Panc1 (cell line): ENCODE data around the gene COL13A1. TPM values are rescaled to one million over a fixed set of nuclear protein-coding genes. Genes with fewer than 3 reads are reported as not detected.

Experiments
- ATAC-seq: fragments of 200-7000 bp; cut with Tn5 transposase; 2 replicates; pipeline ENCODE4 v1.9.1; 2020; ENCODE audit warnings: mild to moderate bottlenecking, moderate library complexity
- BruUV-seq: library from RNA; stranded (reverse); fragments of 400-500 nt; replicated peaks from 2 replicates; lab custom pipeline; 2021; lab: Mats Ljungman, UMichigan
- CTCF ChIA-PET: fragments of 300-600 bp; sonication (Branson Sonifier 250); formaldehyde crosslinking; loops from one replicate; lab custom pipeline; 2022; ENCODE audit warnings: antibody characterized with exemption; lab: Charles Lee
- POLR2A ChIA-PET: fragments of 300-600 bp; sonication (Branson Sonifier 250); formaldehyde crosslinking; loops from one replicate; lab custom pipeline; 2022; ENCODE audit warnings: antibody characterized with exemption; lab: Charles Lee
- DNase-seq: peaks from one replicate; pipeline ENCODE4 v3.0.0-alpha.2; 2010; ENCODE audit warnings: low read depth, low spot score
- H3K27ac ChIP-seq: 2 replicates; pipeline ENCODE4 v1.5.1; 2011; ENCODE audit warnings: mild to moderate bottlenecking, low read length, inconsistent platforms
- H3K27me3 ChIP-seq: fragments of 200-500 bp; sonication (Bioruptor generic); 2 replicates; pipeline ENCODE4 v1.6.0; 2014; ENCODE audit warnings: low read length, inconsistent platforms; ENCODE audit not compliant: control insufficient read depth, insufficient read depth
- H3K36me3 ChIP-seq: fragments of 200-500 bp; sonication (Bioruptor generic); 2 replicates; pipeline ENCODE4 v1.5.1; 2014; ENCODE audit warnings: inconsistent platforms, mild to moderate bottlenecking, low read length, moderate library complexity; ENCODE audit not compliant: control insufficient read depth, insufficient read depth
- H3K4me1 ChIP-seq: 2 replicates; pipeline ENCODE4 v1.5.1; 2011; ENCODE audit warnings: inconsistent platforms, mild to moderate bottlenecking, low read length, moderate library complexity; ENCODE audit not compliant: control insufficient read depth, insufficient read depth
- H3K4me3 ChIP-seq, 2 experiments: 2 replicates each; pipeline ENCODE4 v1.5.1; 2011 to 2012; ENCODE audit warnings: low read depth in 2 of 2, low read length in 2 of 2, mild to moderate bottlenecking in 2 of 2, inconsistent platforms in 1 of 2, moderate library complexity in 1 of 2
- H3K9me3 ChIP-seq: fragments of 200-500 bp; sonication (Bioruptor generic); 2 replicates; pipeline ENCODE4 v1.5.1; 2014; ENCODE audit warnings: low read depth, mild to moderate bottlenecking, inconsistent platforms, low read length, moderate library complexity; ENCODE audit not compliant: control insufficient read depth, insufficient read depth
- CTCF ChIP-seq: fragments of 450-650 bp; IDR thresholded peaks from 2 replicates; pipeline ENCODE4 v1.5.1; 2017; ENCODE audit warnings: mild to moderate bottlenecking
- POLR2AphosphoS5 ChIP-seq: IDR thresholded peaks from 2 replicates; pipeline ENCODE4 v1.6.1; 2012; ENCODE audit warnings: mild to moderate bottlenecking, low read depth, low read length, moderate library complexity
- REST ChIP-seq, 2 experiments: IDR thresholded peaks; 2 replicates each; pipeline ENCODE4 v1.6.1; 2011 to 2012; ENCODE audit warnings: low read depth in 2 of 2, control low read depth in 1 of 2, low read length in 1 of 2, mild to moderate bottlenecking in 1 of 2, moderate library complexity in 1 of 2; ENCODE audit not compliant: insufficient read depth in 1 of 2
- SIN3A ChIP-seq: IDR thresholded peaks from 2 replicates; pipeline ENCODE4 v1.6.1; 2012; ENCODE audit warnings: low read depth, mild to moderate bottlenecking, low read length, moderate library complexity, borderline replicate concordance; ENCODE audit not compliant: insufficient read depth
- TCF7L2 ChIP-seq: IDR thresholded peaks from 2 replicates; pipeline ENCODE4 v1.6.1; 2011; ENCODE audit warnings: mild to moderate bottlenecking, low read depth, low read length, inconsistent platforms
- in situ Hi-C: cut with HindIII; loops from 2 replicates; pipeline ENCODE4 v1.10.0; 2016; ENCODE audit warnings: low sequenced_read_pairs, low pct_unique_long_range_greater_than_20kb
- intact Hi-C: fragments of 100-400 bp; cut with micrococcal nuclease; formaldehyde crosslinking; loops from one replicate; pipeline ENCODE4 v1.10.0; 2022; ENCODE audit not compliant: unreplicated experiment
- total RNA-seq: library from RNA; stranded (reverse); gene quantifications from one replicate; pipeline ENCODE4 v1.2.1, GENCODE V29; 2021; ENCODE audit not compliant: unreplicated experiment

COL13A1 gene
- total RNA-seq, 1 experiment from 2014 or later, result 1.0 TPM

GRCh38 chr10:69850440-69850839, 48.7 kb downstream of the COL13A1 start:
- intact Hi-C loops (no loop called here), in situ Hi-C loops (no loop called here)
- no peaks in the 10 kb centered on the region for H3K4me1 ChIP-seq
- H3K9me3 ChIP-seq, result no peaks in the 10 kb centered on the region
- DNase-seq (no peak), ATAC-seq (no peak)
- CTCF ChIA-PET, result no interaction called here
- no TSS peak for BruUV-seq
- POLR2A ChIA-PET, result no interaction called here
- no peak overlapping the region for H3K27ac ChIP-seq
- TF ChIP-seq POLR2AphosphoS5, result no peak
- no peak for TF ChIP-seq REST (IDR thresholded peaks at IDR 0.05; ENCODE audit: insufficient read depth in 1 of 2, low read depth in 2 of 2, low read length in 1 of 2)
- no peaks in the 10 kb centered on the region for H3K36me3 ChIP-seq
- no peaks in the 10 kb centered on the region for H3K27me3 ChIP-seq
- H3K4me3 ChIP-seq, result no peak overlapping the region

- no peak for DNase-seq
- no TSS peak for BruUV-seq
- Histone ChIP-seq H3K4me1 (no peaks in the 10 kb centered on the region), H3K27ac (no peak overlapping the region), H3K4me3 (no peak overlapping the region), H3K9me3 (no peaks in the 10 kb centered on the region), H3K27me3 (no peaks in the 10 kb centered on the region), H3K36me3 (no peaks in the 10 kb centered on the region)
- ChIA-PET CTCF (no interaction called here), POLR2A (no interaction called here)
- in situ Hi-C loops, result no loop called here
- intact Hi-C loops, result no loop called here
- no peak for ATAC-seq
- TF ChIP-seq REST (IDR thresholded peaks at IDR 0.05; ENCODE audit: insufficient read depth in 1 of 2, low read depth in 2 of 2, low read length in 1 of 2), result no peak
- TF ChIP-seq POLR2AphosphoS5, result no peak
- no peak for TF ChIP-seq CTCF
- no peak for TF ChIP-seq TCF7L2
- no peak for TF ChIP-seq SIN3A
Observed at GRCh38 chr10:69851306-69851705, 49.6 kb downstream of the COL13A1 start.
